A673 (cell line): ENCODE measurements around the gene TBC1D2. TPM values are rescaled to one million over a fixed set of nuclear protein-coding genes. Genes with fewer than 3 reads are reported as not detected.

Source experiments
- BruUV-seq: library from RNA; stranded (reverse); fragments of 400-500 nt; replicated peaks from 2 replicates; lab custom pipeline; 2021; lab: Mats Ljungman, UMichigan
- CTCF ChIA-PET: fragments of 300-600 bp; sonication (Branson Sonifier 250); formaldehyde crosslinking; loops from one replicate; lab custom pipeline; 2022; ENCODE audit warnings: antibody characterized with exemption; lab: Charles Lee
- POLR2A ChIA-PET: fragments of 300-600 bp; sonication (Branson Sonifier 250); formaldehyde crosslinking; loops from one replicate; lab custom pipeline; 2022; ENCODE audit warnings: antibody characterized with exemption; ENCODE audit not compliant: low non-redundant PET; lab: Charles Lee
- DNase-seq: peaks from one replicate; pipeline ENCODE4 v3.0.0-alpha.2; 2015; ENCODE audit warnings: low spot score
- H3K27ac ChIP-seq: fragments of 200-600 bp; sonication (generic); 2 replicates; pipeline ENCODE4 v1.5.1; 2016; ENCODE audit warnings: mixed run types, low read depth, mild to moderate bottlenecking, mixed read lengths, antibody characterized with exemption, low read length; ENCODE audit not compliant: poor library complexity, severe bottlenecking
- H3K27me3 ChIP-seq: fragments of 200-600 bp; sonication (generic); replicated peaks from 2 replicates; pipeline ENCODE4 v1.6.1; 2017; ENCODE audit warnings: mixed run types, low read depth, mild to moderate bottlenecking, mixed read lengths, antibody characterized with exemption, low read length; ENCODE audit not compliant: insufficient read depth, poor library complexity
- H3K36me3 ChIP-seq: fragments of 200-600 bp; sonication (generic); 2 replicates; pipeline ENCODE4 v1.6.1; 2016; ENCODE audit warnings: mixed run types, mild to moderate bottlenecking, mixed read lengths, antibody characterized with exemption, low read length; ENCODE audit not compliant: insufficient read depth, poor library complexity, severe bottlenecking
- H3K4me1 ChIP-seq: fragments of 200-600 bp; sonication (generic); 2 replicates; pipeline ENCODE4 v1.6.1; 2017; ENCODE audit warnings: mixed run types, mild to moderate bottlenecking, mixed read lengths, antibody characterized with exemption, low read length; ENCODE audit not compliant: insufficient read depth, poor library complexity, severe bottlenecking
- H3K4me3 ChIP-seq: fragments of 200-600 bp; sonication (generic); 2 replicates; pipeline ENCODE4 v1.5.1; 2016; ENCODE audit warnings: low read depth, mixed run types, mild to moderate bottlenecking, mixed read lengths, low read length; ENCODE audit not compliant: poor library complexity, severe bottlenecking
- H3K9me3 ChIP-seq: fragments of 200-600 bp; sonication (generic); 2 replicates; pipeline ENCODE4 v1.6.1; 2016; ENCODE audit warnings: mixed run types, low read depth, mild to moderate bottlenecking, mixed read lengths, antibody characterized with exemption, low read length; ENCODE audit not compliant: poor library complexity, severe bottlenecking
- EZH2 ChIP-seq: fragments of 200-600 bp; sonication (generic); IDR thresholded peaks from 2 replicates; pipeline ENCODE4 v1.6.1; 2017; ENCODE audit warnings: borderline replicate concordance, low read depth, mild to moderate bottlenecking, mixed read lengths, antibody characterized with exemption, low read length; ENCODE audit not compliant: poor library complexity, severe bottlenecking
- intact Hi-C: fragments of 100-400 bp; cut with micrococcal nuclease; formaldehyde crosslinking; loops from one replicate; pipeline ENCODE4 v1.10.0; 2022; ENCODE audit not compliant: unreplicated experiment
- total RNA-seq: library from RNA; stranded (reverse); gene quantifications from 2 replicates; pipeline ENCODE4 v1.2.3, GENCODE V29; 2021
- TF ChIP-seq, protein P1 (sequence below): fragments of 300-800, 200-600 bp; sonication (generic); conservative IDR thresholded peaks from 2 replicates; pipeline ENCODE4 v1.5.1; 2017; ENCODE audit warnings: low read depth, mild to moderate bottlenecking, antibody characterized with exemption, low read length, moderate library complexity, mixed read lengths

Gene TBC1D2
- total RNA-seq, 1 experiment from 2014 or later = 3.2 TPM

GRCh38 chr9:98206754-98207153 lies 48.7 kb downstream of the TBC1D2 start:
- CTCF ChIA-PET = no interaction called here
- intact Hi-C loops = loop anchor here (5.0 kb wide), 2 partner anchors 129 to 566 kb away; no protein-coding TSS in a partner anchor

GRCh38 chr9:98204692-98205091 lies 50.8 kb downstream of the TBC1D2 start:
- ChIA-PET POLR2A (no interaction called here), CTCF (no interaction called here)
- Histone ChIP-seq H3K36me3 (no peaks in the 10 kb centered on the region), H3K4me1 (no peaks in the 10 kb centered on the region), H3K4me3 (no peak overlapping the region), H3K9me3 (no peaks in the 10 kb centered on the region), H3K27me3 (no peaks in the 10 kb centered on the region), H3K27ac (no peak overlapping the region)
- intact Hi-C loops = loop anchor here (1.0 to 5.0 kb wide), 3 partner anchors 59 to 568 kb away; no protein-coding TSS in a partner anchor
- no peak for DNase-seq
- no TSS peak for BruUV-seq
- TF ChIP-seq, protein P1, sequence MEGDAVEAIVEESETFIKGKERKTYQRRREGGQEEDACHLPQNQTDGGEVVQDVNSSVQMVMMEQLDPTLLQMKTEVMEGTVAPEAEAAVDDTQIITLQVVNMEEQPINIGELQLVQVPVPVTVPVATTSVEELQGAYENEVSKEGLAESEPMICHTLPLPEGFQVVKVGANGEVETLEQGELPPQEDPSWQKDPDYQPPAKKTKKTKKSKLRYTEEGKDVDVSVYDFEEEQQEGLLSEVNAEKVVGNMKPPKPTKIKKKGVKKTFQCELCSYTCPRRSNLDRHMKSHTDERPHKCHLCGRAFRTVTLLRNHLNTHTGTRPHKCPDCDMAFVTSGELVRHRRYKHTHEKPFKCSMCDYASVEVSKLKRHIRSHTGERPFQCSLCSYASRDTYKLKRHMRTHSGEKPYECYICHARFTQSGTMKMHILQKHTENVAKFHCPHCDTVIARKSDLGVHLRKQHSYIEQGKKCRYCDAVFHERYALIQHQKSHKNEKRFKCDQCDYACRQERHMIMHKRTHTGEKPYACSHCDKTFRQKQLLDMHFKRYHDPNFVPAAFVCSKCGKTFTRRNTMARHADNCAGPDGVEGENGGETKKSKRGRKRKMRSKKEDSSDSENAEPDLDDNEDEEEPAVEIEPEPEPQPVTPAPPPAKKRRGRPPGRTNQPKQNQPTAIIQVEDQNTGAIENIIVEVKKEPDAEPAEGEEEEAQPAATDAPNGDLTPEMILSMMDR = no peak
- TF ChIP-seq EZH2 = no peak

More at GRCh38 chr9:98206754-98207153, 48.7 kb downstream of the TBC1D2 start:
- Histone ChIP-seq H3K27me3 (no peaks in the 10 kb centered on the region), H3K9me3 (no peaks in the 10 kb centered on the region), H3K4me1 (no peaks in the 10 kb centered on the region), H3K36me3 (no peaks in the 10 kb centered on the region), H3K4me3 (no peak overlapping the region), H3K27ac (no peak overlapping the region)
- TF ChIP-seq EZH2 = no peak
- TF ChIP-seq, protein P1 = no peak
- no peak for DNase-seq
- POLR2A ChIA-PET = no interaction called here
- BruUV-seq = no TSS peak

GRCh38 chr9:98203153-98203552 lies 52.3 kb downstream of the TBC1D2 start:
- no peak overlapping the region for H3K4me3 ChIP-seq
- no peak overlapping the region for H3K27ac ChIP-seq
- ChIA-PET CTCF (no interaction called here), POLR2A (no interaction called here)
- H3K27me3 ChIP-seq = no peaks in the 10 kb centered on the region
- intact Hi-C loops = no loop called here
- no peaks in the 10 kb centered on the region for H3K36me3 ChIP-seq
- TF ChIP-seq EZH2 = no peak
- TF ChIP-seq, protein P1 = no peak
- no peaks in the 10 kb centered on the region for H3K9me3 ChIP-seq
- H3K4me1 ChIP-seq = no peaks in the 10 kb centered on the region
- no peak for DNase-seq
- BruUV-seq = no TSS peak
